ACC112 (cell line): Measurements from ENCODE around the gene ULBP2.
"Not testable (repeated sequence)": the region's sequence is repeated elsewhere in the genome, so short reads cannot be mapped to it uniquely, and the experiment has no call there.

Source experiments
- H2AFZ ChIP-seq: fragments of 200-600 bp; sonication (generic); one replicate; pipeline ENCODE4 v1.6.0; 2017; ENCODE audit warnings: antibody characterized with exemption, low read length; ENCODE audit not compliant: unreplicated experiment
- H3K27ac ChIP-seq: fragments of 200-600 bp; sonication (generic); 2 replicates; pipeline ENCODE4 v1.5.1; 2014; ENCODE audit warnings: low read depth, mild to moderate bottlenecking, antibody characterized with exemption, low read length, moderate library complexity
- H3K27me3 ChIP-seq: fragments of 200-600 bp; sonication (generic); 2 replicates; pipeline ENCODE4 v1.6.1; 2014; ENCODE audit warnings: mild to moderate bottlenecking, antibody characterized with exemption, low read length, moderate library complexity, mixed read lengths; ENCODE audit not compliant: insufficient read depth
- H3K36me3 ChIP-seq: fragments of 200-600 bp; sonication (generic); 2 replicates; pipeline ENCODE4 v1.6.1; 2016; ENCODE audit warnings: mild to moderate bottlenecking, antibody characterized with exemption, low read length, moderate library complexity, mixed read lengths; ENCODE audit not compliant: insufficient read depth
- H3K4me1 ChIP-seq: fragments of 200-600 bp; sonication (generic); one replicate; pipeline ENCODE4 v1.6.1; 2016; ENCODE audit warnings: low read length, mixed read lengths; ENCODE audit not compliant: insufficient read depth, unreplicated experiment, control insufficient read depth
- H3K4me3 ChIP-seq: fragments of 200-600 bp; sonication (generic); 2 replicates; pipeline ENCODE4 v1.5.1; 2014; ENCODE audit warnings: mild to moderate bottlenecking, low read depth, low read length
- H3K79me2 ChIP-seq: fragments of 200-600 bp; sonication (generic); one replicate; pipeline ENCODE4 v1.6.0; 2016; ENCODE audit warnings: low read length; ENCODE audit not compliant: control insufficient read depth, unreplicated experiment, insufficient read depth

The ULBP2 gene

GRCh38 chr6:149900620-149901443 lies 41.0 kb upstream of the ULBP2 start:
- Histone ChIP-seq H3K4me1 (peaks cover 23% of the 10 kb centered on the region), H3K4me3 (no peak overlapping the region), H3K79me2 (no peaks in the 10 kb centered on the region), H3K27ac (no peak overlapping the region), H3K36me3 (no peaks in the 10 kb centered on the region), H3K27me3 (no peaks in the 10 kb centered on the region), H2AFZ (no peak overlapping the region)

GRCh38 chr6:149901444-149902140 lies 40.2 kb upstream of the ULBP2 start:
- H3K27me3 ChIP-seq: no peaks in the 10 kb centered on the region
- H2AFZ ChIP-seq: no peak overlapping the region
- H3K27ac ChIP-seq: no peak overlapping the region
- H3K79me2 ChIP-seq: no peaks in the 10 kb centered on the region
- peaks cover 15% of the 10 kb centered on the region for H3K4me1 ChIP-seq
- H3K4me3 ChIP-seq: no peak overlapping the region
- no peaks in the 10 kb centered on the region for H3K36me3 ChIP-seq

GRCh38 chr6:149903938-149904611 lies 37.7 kb upstream of the ULBP2 start:
- H3K4me3 ChIP-seq: no peak overlapping the region
- H2AFZ ChIP-seq: no peak overlapping the region
- no peaks in the 10 kb centered on the region for H3K79me2 ChIP-seq
- no peaks in the 10 kb centered on the region for H3K4me1 ChIP-seq
- no peaks in the 10 kb centered on the region for H3K27me3 ChIP-seq
- H3K27ac ChIP-seq: no peak overlapping the region
- no peaks in the 10 kb centered on the region for H3K36me3 ChIP-seq

- no peak overlapping the region for H3K4me3 ChIP-seq
- H3K36me3 ChIP-seq: no peaks in the 10 kb centered on the region
- no peak overlapping the region for H2AFZ ChIP-seq
- H3K79me2 ChIP-seq: no peaks in the 10 kb centered on the region
- H3K27ac ChIP-seq: no peak overlapping the region
- no peaks in the 10 kb centered on the region for H3K27me3 ChIP-seq
- no peaks in the 10 kb centered on the region for H3K4me1 ChIP-seq
Measured at GRCh38 chr6:149904661-149905370, 37.0 kb upstream of the ULBP2 start.

GRCh38 chr6:149905371-149905910 lies 36.4 kb upstream of the ULBP2 start:
- Histone ChIP-seq H3K27me3 (no peaks in the 10 kb centered on the region), H3K4me3 (no peak overlapping the region), H2AFZ (no peak overlapping the region), H3K79me2 (no peaks in the 10 kb centered on the region), H3K4me1 (no peaks in the 10 kb centered on the region), H3K27ac (no peak overlapping the region), H3K36me3 (no peaks in the 10 kb centered on the region)

GRCh38 chr6:149905911-149906371 lies 35.9 kb upstream of the ULBP2 start:
- Histone ChIP-seq H3K4me3 (no peak overlapping the region), H3K27ac (no peak overlapping the region), H2AFZ (no peak overlapping the region), H3K27me3 (no peaks in the 10 kb centered on the region), H3K36me3 (no peaks in the 10 kb centered on the region), H3K79me2 (no peaks in the 10 kb centered on the region), H3K4me1 (no peaks in the 10 kb centered on the region)

GRCh38 chr6:149906405-149906804 lies 35.4 kb upstream of the ULBP2 start:
- Histone ChIP-seq H3K27ac (no peak overlapping the region), H2AFZ (no peak overlapping the region), H3K27me3 (no peaks in the 10 kb centered on the region), H3K4me1 (no peaks in the 10 kb centered on the region), H3K36me3 (no peaks in the 10 kb centered on the region), H3K4me3 (no peak overlapping the region), H3K79me2 (no peaks in the 10 kb centered on the region)

- H3K36me3 ChIP-seq: no peaks in the 10 kb centered on the region
- no peak overlapping the region for H3K4me3 ChIP-seq
- no peak overlapping the region for H3K27ac ChIP-seq
- H3K4me1 ChIP-seq: no peaks in the 10 kb centered on the region
- no peaks in the 10 kb centered on the region for H3K27me3 ChIP-seq
- H2AFZ ChIP-seq: no peak overlapping the region
- H3K79me2 ChIP-seq: no peaks in the 10 kb centered on the region
Measured at GRCh38 chr6:149907317-149907716, 34.5 kb upstream of the ULBP2 start.

GRCh38 chr6:149908480-149908879 lies 33.3 kb upstream of the ULBP2 start:
- not testable (repeated sequence) for H2AFZ ChIP-seq, H3K27ac ChIP-seq, H3K79me2 ChIP-seq, H3K36me3 ChIP-seq, H3K4me1 ChIP-seq, H3K27me3 ChIP-seq, H3K4me3 ChIP-seq
